ENCODE results near the gene STAC2.
"Not testable (repeated sequence)": the region's sequence is repeated elsewhere in the genome, so short reads cannot be mapped to it uniquely, and the experiment has no call there.

Gene STAC2

GRCh38 chr17:39187152-39187830, 38.5 kb downstream of the STAC2 start:
- DNase-seq (ENCODE audit: low read depth in 2 of 3, low spot score in 1 of 3), result no peak

- no peak for DNase-seq (ENCODE audit: low read depth in 2 of 3, low spot score in 1 of 3)
Observed at GRCh38 chr17:39186481-39187002, 39.2 kb downstream of the STAC2 start.

- no peak for DNase-seq (ENCODE audit: low read depth in 2 of 3, low spot score in 1 of 3)
Observed at GRCh38 chr17:39183720-39184119, 42.0 kb downstream of the STAC2 start.

- no peak for DNase-seq (ENCODE audit: low read depth in 2 of 3, low spot score in 1 of 3)
Observed at GRCh38 chr17:39183045-39183444, 42.7 kb downstream of the STAC2 start.

GRCh38 chr17:39181303-39181702, 44.4 kb downstream of the STAC2 start:
- no peak for DNase-seq (ENCODE audit: low read depth in 2 of 3, low spot score in 1 of 3)

- DNase-seq (ENCODE audit: low read depth in 2 of 3, low spot score in 1 of 3), result no peak
Observed at GRCh38 chr17:39178536-39178935, 47.2 kb downstream of the STAC2 start.

GRCh38 chr17:39177256-39177655, 48.5 kb downstream of the STAC2 start:
- no peak for DNase-seq (ENCODE audit: low read depth in 2 of 3, low spot score in 1 of 3)

GRCh38 chr17:39175695-39176093, 50.1 kb downstream of the STAC2 start:
- DNase-seq (ENCODE audit: low read depth in 2 of 3, low spot score in 1 of 3), result no peak

GRCh38 chr17:39174920-39175694, 50.6 kb downstream of the STAC2 start:
- DNase-seq (ENCODE audit: low read depth in 2 of 3, low spot score in 1 of 3), result peak; percentile 54 to 68 (median 64)

- DNase-seq (ENCODE audit: low read depth in 2 of 3, low spot score in 1 of 3), result no peak
Observed at GRCh38 chr17:39173526-39174274, 52.0 kb downstream of the STAC2 start.

GRCh38 chr17:39173080-39173479, 52.7 kb downstream of the STAC2 start:
- DNase-seq (ENCODE audit: low read depth in 2 of 3, low spot score in 1 of 3), result no peak

GRCh38 chr17:39171933-39172332, 53.8 kb downstream of the STAC2 start:
- DNase-seq (ENCODE audit: low read depth in 2 of 3, low spot score in 1 of 3), result no peak

GRCh38 chr17:39170558-39170957, 55.2 kb downstream of the STAC2 start:
- DNase-seq (ENCODE audit: low read depth in 2 of 3, low spot score in 1 of 3), result no peak

- DNase-seq (ENCODE audit: low read depth in 2 of 3, low spot score in 1 of 3), result no peak
Observed at GRCh38 chr17:39170109-39170508, 55.6 kb downstream of the STAC2 start.

GRCh38 chr17:39169518-39169917, 56.2 kb downstream of the STAC2 start:
- DNase-seq (ENCODE audit: low read depth in 2 of 3, low spot score in 1 of 3), result no peak

GRCh38 chr17:39169101-39169500, 56.6 kb downstream of the STAC2 start:
- DNase-seq (ENCODE audit: low read depth in 2 of 3, low spot score in 1 of 3), result no peak

- DNase-seq (ENCODE audit: low read depth in 2 of 3, low spot score in 1 of 3), result not testable (repeated sequence)
Observed at GRCh38 chr17:39168503-39168902, 57.2 kb downstream of the STAC2 start.

GRCh38 chr17:39167476-39167875, 58.3 kb downstream of the STAC2 start:
- DNase-seq (ENCODE audit: low read depth in 2 of 3, low spot score in 1 of 3), result no peak

GRCh38 chr17:39166437-39167335, 59.1 kb downstream of the STAC2 start:
- DNase-seq (ENCODE audit: low read depth in 2 of 3, low spot score in 1 of 3), result no peak

- no peak for DNase-seq (ENCODE audit: low read depth in 2 of 3, low spot score in 1 of 3)
Observed at GRCh38 chr17:39165841-39166349, 59.9 kb downstream of the STAC2 start, which contains the start of gene ARL5C. TSS of gene ARL5C (minus strand) at chr17:39166161. CDS start at chr17:39165760, 401 bp downstream.

Data from stimulated activated CD4-positive, alpha-beta T cell treated with anti-CD3 and anti-CD28 coated beads, Interleukin-12 subunit alpha, Interleukin-12 subunit beta, amount 100 ng/mL, for 48 hours (primary cell).